Smooth muscle cell (in vitro differentiated cells): ENCODE measurements around the gene ZNF407. TPM values are rescaled to one million over a fixed set of nuclear protein-coding genes. Genes with fewer than 3 reads are reported as not detected.

Source experiments
- DNase-seq: peaks from one replicate; lab custom pipeline; 2025; ENCODE audit not compliant: unreplicated experiment; lab: John Stamatoyannopoulos, UW
- H2AFZ ChIP-seq: fragments of 200-600 bp; sonication (generic); 2 replicates; pipeline ENCODE4 v1.6.0; 2016; ENCODE audit warnings: antibody characterized with exemption, low read depth, mild to moderate bottlenecking
- H3F3A ChIP-seq: fragments of 200-600 bp; sonication (generic); 2 replicates; pipeline ENCODE4 v1.6.0; 2017; ENCODE audit warnings: antibody characterized with exemption, low read depth
- H3K27ac ChIP-seq: fragments of 200-600 bp; sonication (generic); 2 replicates; pipeline ENCODE4 v1.5.1; 2016; ENCODE audit warnings: low read depth, mild to moderate bottlenecking
- H3K27me3 ChIP-seq: fragments of 200-600 bp; sonication (generic); 2 replicates; pipeline ENCODE4 v1.6.1; 2016; ENCODE audit warnings: low read depth, mild to moderate bottlenecking
- H3K36me3 ChIP-seq: fragments of 200-600 bp; sonication (generic); 2 replicates; pipeline ENCODE4 v1.5.1; 2016; ENCODE audit warnings: low read depth
- H3K4me1 ChIP-seq: fragments of 200-600 bp; sonication (generic); 2 replicates; pipeline ENCODE4 v1.5.1; 2016; ENCODE audit warnings: low read depth
- H3K4me2 ChIP-seq: fragments of 200-600 bp; sonication (generic); 2 replicates; pipeline ENCODE4 v1.6.0; 2016; ENCODE audit warnings: mild to moderate bottlenecking
- H3K4me3 ChIP-seq: fragments of 200-600 bp; sonication (generic); 2 replicates; pipeline ENCODE4 v1.5.1; 2016; ENCODE audit warnings: mild to moderate bottlenecking
- H3K79me2 ChIP-seq: fragments of 200-600 bp; sonication (generic); 2 replicates; pipeline ENCODE4 v1.6.0; 2016; ENCODE audit warnings: low read depth, mild to moderate bottlenecking
- H3K9ac ChIP-seq: fragments of 200-600 bp; sonication (generic); 2 replicates; pipeline ENCODE4 v1.6.0; 2016; ENCODE audit warnings: low read depth
- H3K9me3 ChIP-seq: fragments of 200-600 bp; sonication (generic); replicated peaks from 2 replicates; pipeline ENCODE4 v1.5.1; 2016; ENCODE audit warnings: low read depth
- H4K20me1 ChIP-seq: fragments of 200-600 bp; sonication (generic); 2 replicates; pipeline ENCODE4 v1.6.0; 2016; ENCODE audit warnings: low read depth
- CTCF ChIP-seq: fragments of 200-600 bp; sonication (generic); IDR thresholded peaks from 2 replicates; pipeline ENCODE4 v1.5.1; 2017; ENCODE audit warnings: borderline replicate concordance, mild to moderate bottlenecking, antibody characterized with exemption; ENCODE audit not compliant: insufficient read depth, poor library complexity, severe bottlenecking
- WGBS: methylation state at CpG from one replicate; pipeline ENCODE4 v1.1.7; 2016; ENCODE audit warnings: low lambda C conversion rate; 5-methylcytosine and 5-hydroxymethylcytosine counted together
- polyA plus RNA-seq: library from polyadenylated mRNA; unstranded; fragments of >200 nt; fragmentation: Nextera tagmentation; extraction: Ambion mirVana; gene quantifications from 2 replicates; pipeline ENCODE4 v1.2.1, GENCODE V29; 2016
- total RNA-seq: library from RNA; depleted of rRNA; stranded (reverse); fragments of >200 nt; gene quantifications from 2 replicates; pipeline ENCODE4 v1.2.3, GENCODE V29; 2014

The ZNF407 gene
- total and polyA plus RNA-seq, 2 experiments from 2014 or later, result 4.5 to 11.5 TPM

- no peak overlapping the region for H3K4me2 ChIP-seq
- H4K20me1 ChIP-seq, result no peaks in the 10 kb centered on the region
- H3K79me2 ChIP-seq, result no peaks in the 10 kb centered on the region
- no peaks in the 10 kb centered on the region for H3K9me3 ChIP-seq
- no peak overlapping the region for H3K27ac ChIP-seq
- no peak overlapping the region for H3K4me3 ChIP-seq
- H3K27me3 ChIP-seq, result no peaks in the 10 kb centered on the region
- no peaks in the 10 kb centered on the region for H3K4me1 ChIP-seq
- no peak for TF ChIP-seq CTCF
- DNase-seq, result no peak
- no peak overlapping the region for H2AFZ ChIP-seq
- WGBS, result 70% methylated on average over 2 of the region's 2 CpGs
- H3K36me3 ChIP-seq, result no peaks in the 10 kb centered on the region
- H3F3A ChIP-seq, result no peaks in the 10 kb centered on the region
- no peak overlapping the region for H3K9ac ChIP-seq
Measured at GRCh38 chr18:74662622-74663021, 65.0 kb downstream of the ZNF407 start.

- Histone ChIP-seq H3K27ac (no peak overlapping the region), H4K20me1 (no peaks in the 10 kb centered on the region), H3K36me3 (no peaks in the 10 kb centered on the region), H3F3A (no peaks in the 10 kb centered on the region), H3K9me3 (no peaks in the 10 kb centered on the region), H3K4me1 (no peaks in the 10 kb centered on the region), H3K4me2 (no peak overlapping the region), H3K27me3 (no peaks in the 10 kb centered on the region), H3K9ac (no peak overlapping the region), H3K4me3 (no peak overlapping the region), H2AFZ (no peak overlapping the region), H3K79me2 (no peaks in the 10 kb centered on the region)
- DNase-seq, result no peak
- no peak for TF ChIP-seq CTCF
- WGBS, result 98% methylated on average over 4 of the region's 4 CpGs
Measured at GRCh38 chr18:74665346-74665745, 67.7 kb downstream of the ZNF407 start.

GRCh38 chr18:74665905-74666304 is 68.2 kb downstream of the ZNF407 start:
- H3K9me3 ChIP-seq, result no peaks in the 10 kb centered on the region
- no peak overlapping the region for H3K9ac ChIP-seq
- no peaks in the 10 kb centered on the region for H3K79me2 ChIP-seq
- no peaks in the 10 kb centered on the region for H3K27me3 ChIP-seq
- H3K4me2 ChIP-seq, result no peak overlapping the region
- H3K4me1 ChIP-seq, result no peaks in the 10 kb centered on the region
- TF ChIP-seq CTCF, result no peak
- no peak overlapping the region for H3K27ac ChIP-seq
- no peak for DNase-seq
- H2AFZ ChIP-seq, result no peak overlapping the region
- H3F3A ChIP-seq, result no peaks in the 10 kb centered on the region
- no peaks in the 10 kb centered on the region for H4K20me1 ChIP-seq
- no peaks in the 10 kb centered on the region for H3K36me3 ChIP-seq
- no peak overlapping the region for H3K4me3 ChIP-seq
- WGBS, result 95% methylated on average over 9 of the region's 9 CpGs

GRCh38 chr18:74669136-74669798 is 71.6 kb downstream of the ZNF407 start:
- H3K4me1 ChIP-seq, result no peaks in the 10 kb centered on the region
- no peaks in the 10 kb centered on the region for H3K36me3 ChIP-seq
- 93% methylated on average over 8 of the region's 8 CpGs for WGBS
- no peaks in the 10 kb centered on the region for H3F3A ChIP-seq
- H3K27ac ChIP-seq, result no peak overlapping the region
- no peak overlapping the region for H3K4me2 ChIP-seq
- H3K4me3 ChIP-seq, result no peak overlapping the region
- no peak overlapping the region for H2AFZ ChIP-seq
- H3K9me3 ChIP-seq, result no peaks in the 10 kb centered on the region
- H3K79me2 ChIP-seq, result no peaks in the 10 kb centered on the region
- no peak for DNase-seq
- H4K20me1 ChIP-seq, result peaks cover 3% of the 10 kb centered on the region
- H3K27me3 ChIP-seq, result no peaks in the 10 kb centered on the region
- H3K9ac ChIP-seq, result no peak overlapping the region
- TF ChIP-seq CTCF, result no peak
